Gastroesophageal sphincter (tissue), 4 donors: Measurements from ENCODE around the gene SH2B3. TPM values are rescaled to one million over a fixed set of nuclear protein-coding genes. Genes with fewer than 3 reads are reported as not detected.

Source experiments
- ATAC-seq: fragments of 150-250 bp; one replicate; pipeline ENCODE4 v1.9.1; 2016; ENCODE audit warnings: mild to moderate bottlenecking, moderate library complexity
- H3K27ac ChIP-seq, 4 donors: fragments of 200-600 bp; sonication (generic) in 3 of 4; 1 replicate in 3 of 4; 2 replicates in 1 of 4; pipeline ENCODE4 v1.5.1; 2016 to 2019
- H3K27me3 ChIP-seq: fragments of 200-600 bp; sonication (generic); one replicate; pipeline ENCODE4 v1.5.1; 2019
- H3K36me3 ChIP-seq, 2 donors: fragments of 200-600 bp; sonication (generic); one replicate each; pipeline ENCODE4 v1.5.1; 2019; ENCODE audit warnings: control low read depth in 1 of 2
- H3K4me1 ChIP-seq, 3 donors: fragments of 200-600 bp; sonication (generic); 1 replicate in 2 of 3; 2 replicates in 1 of 3; pipeline ENCODE4 v1.5.1; 2016 to 2019; ENCODE audit warnings: control low read depth in 2 of 3
- H3K4me3 ChIP-seq, 2 donors: fragments of 200-600 bp; sonication (generic); one replicate each; pipeline ENCODE4 v1.5.1; 2019; ENCODE audit warnings: mild to moderate bottlenecking in 1 of 2, moderate library complexity in 1 of 2
- H3K9me3 ChIP-seq, 3 donors: fragments of 200-600 bp; sonication (generic); one replicate each; pipeline ENCODE4 v1.5.1; 2017 to 2019; ENCODE audit warnings: control low read depth in 2 of 3
- EP300 ChIP-seq: sonication (generic); formaldehyde crosslinking; IDR thresholded peaks from one replicate; pipeline ENCODE4 v1.6.1; 2017; ENCODE audit warnings: antibody characterized with exemption, mild to moderate bottlenecking
- POLR2A ChIP-seq, 2 donors: fragments of 450-650 bp; IDR thresholded peaks; one replicate each; pipeline ENCODE4 v1.6.1; 2017; ENCODE audit warnings: antibody characterized with exemption in 2 of 2, mild to moderate bottlenecking in 2 of 2, moderate library complexity in 1 of 2
- POLR2AphosphoS5 ChIP-seq: sonication (generic); formaldehyde crosslinking; IDR thresholded peaks from one replicate; pipeline ENCODE4 v1.6.1; 2017; ENCODE audit warnings: antibody characterized with exemption
- WGBS, 2 donors: methylation state at CpG; one replicate each; pipeline ENCODE4 v1.1.5; 2018; ENCODE audit warnings: low coverage in 1 of 2; 5-methylcytosine and 5-hydroxymethylcytosine counted together
- total RNA-seq, 4 donors: library from RNA; depleted of rRNA; stranded (reverse); fragments of >200 nt; gene quantifications; one replicate each; pipeline ENCODE4 v1.1.0, GENCODE V29; 2016
- TF ChIP-seq, protein P1 (sequence below), 4 experiments: fragments of 200-600 bp in 2 of 4; fragments of 450-650 bp in 2 of 4; sonication (generic) in 1 of 4; IDR thresholded peaks; one replicate each; pipeline ENCODE4 v1.5.1; 2017 to 2019; ENCODE audit warnings: antibody characterized with exemption in 4 of 4, mild to moderate bottlenecking in 2 of 4, moderate library complexity in 2 of 4

SH2B3 gene
- total RNA-seq, 4 donors from 2014 or later: 17.0 to 33.1 (median 23.3) TPM

DNA sequence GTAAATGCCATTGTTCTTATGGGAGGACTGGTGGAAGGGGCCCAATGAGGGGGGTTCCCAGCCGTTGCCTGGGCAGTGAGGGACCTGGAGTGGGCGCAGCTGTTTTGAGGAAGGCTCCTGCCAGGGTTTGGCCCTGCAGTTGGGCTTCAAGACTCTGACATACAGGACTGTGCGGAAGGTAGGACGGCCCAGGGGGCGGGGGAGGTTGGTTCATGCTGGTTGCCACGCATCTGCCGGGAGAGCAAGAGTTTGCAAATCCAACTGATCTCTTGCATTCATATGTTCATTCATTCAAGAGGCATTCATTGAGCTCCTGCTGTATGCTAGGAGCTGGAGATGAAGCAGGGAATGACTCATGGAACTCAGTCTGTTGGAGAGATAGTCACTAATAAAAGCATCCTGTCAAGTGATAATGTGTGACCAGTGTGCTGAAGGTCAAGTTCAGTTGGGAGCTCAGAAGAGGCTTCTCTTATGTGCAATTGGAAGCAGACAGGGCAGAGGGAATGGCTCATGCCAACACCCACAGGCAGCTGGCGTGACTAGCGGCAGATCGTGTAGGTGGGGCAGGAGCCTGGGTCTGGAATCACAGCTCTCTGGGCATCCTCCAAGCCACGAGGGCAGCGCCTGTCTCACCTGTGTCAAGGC, 7.8 kb downstream of the SH2B3 start:
- Histone ChIP-seq H3K36me3 (peaks cover 0 to 18% of the 10 kb centered on the region in 2 donors), H3K27ac (peak overlapping the region in 1 of 4 donors; percentile 74), H3K4me1 (peaks cover 0 to 59% (median 37%) of the 10 kb centered on the region in 3 donors), H3K9me3 (no peaks in the 10 kb centered on the region), H3K27me3 (no peaks in the 10 kb centered on the region), H3K4me3 (no peak overlapping the region)
- no peak for ATAC-seq
- no peak for TF ChIP-seq POLR2AphosphoS5
- no peak for TF ChIP-seq POLR2A (IDR thresholded peaks at IDR 0.05)
- TF ChIP-seq EP300: no peak
- TF ChIP-seq, protein P1, sequence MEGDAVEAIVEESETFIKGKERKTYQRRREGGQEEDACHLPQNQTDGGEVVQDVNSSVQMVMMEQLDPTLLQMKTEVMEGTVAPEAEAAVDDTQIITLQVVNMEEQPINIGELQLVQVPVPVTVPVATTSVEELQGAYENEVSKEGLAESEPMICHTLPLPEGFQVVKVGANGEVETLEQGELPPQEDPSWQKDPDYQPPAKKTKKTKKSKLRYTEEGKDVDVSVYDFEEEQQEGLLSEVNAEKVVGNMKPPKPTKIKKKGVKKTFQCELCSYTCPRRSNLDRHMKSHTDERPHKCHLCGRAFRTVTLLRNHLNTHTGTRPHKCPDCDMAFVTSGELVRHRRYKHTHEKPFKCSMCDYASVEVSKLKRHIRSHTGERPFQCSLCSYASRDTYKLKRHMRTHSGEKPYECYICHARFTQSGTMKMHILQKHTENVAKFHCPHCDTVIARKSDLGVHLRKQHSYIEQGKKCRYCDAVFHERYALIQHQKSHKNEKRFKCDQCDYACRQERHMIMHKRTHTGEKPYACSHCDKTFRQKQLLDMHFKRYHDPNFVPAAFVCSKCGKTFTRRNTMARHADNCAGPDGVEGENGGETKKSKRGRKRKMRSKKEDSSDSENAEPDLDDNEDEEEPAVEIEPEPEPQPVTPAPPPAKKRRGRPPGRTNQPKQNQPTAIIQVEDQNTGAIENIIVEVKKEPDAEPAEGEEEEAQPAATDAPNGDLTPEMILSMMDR (IDR thresholded peaks at IDR 0.05): no peak
- 80% methylated on average over 8 of the region's 12 CpGs; no CpG with 5 or more reads in 1 of the 2 donors for WGBS, 2 donors

DNA sequence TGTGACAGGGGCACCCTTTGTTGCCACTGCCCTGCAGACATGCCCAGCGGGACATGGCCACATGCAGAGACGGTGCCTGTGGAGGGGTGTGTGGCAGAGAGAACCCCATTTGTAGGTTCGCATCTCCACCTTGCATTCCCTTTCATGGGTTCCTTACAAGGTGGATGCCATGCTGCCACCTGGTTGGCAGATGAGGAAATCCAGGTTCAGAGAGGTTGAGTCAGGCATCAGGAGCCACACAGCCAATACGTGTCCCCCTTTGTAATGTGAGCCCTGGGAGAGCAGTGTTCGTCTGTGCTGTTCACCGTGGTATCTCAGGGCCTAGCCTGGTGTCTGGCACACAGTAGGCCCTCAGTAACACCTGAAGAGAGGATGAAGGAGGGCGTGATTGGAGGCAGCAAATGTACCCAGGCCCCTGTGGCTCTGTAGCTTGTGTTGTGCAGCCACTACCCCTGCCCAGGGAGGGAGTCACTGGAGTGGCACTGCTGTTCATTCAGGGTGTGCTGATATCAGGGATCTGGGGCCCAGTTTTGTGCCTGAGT, 9.1 kb downstream of the SH2B3 start:
- Histone ChIP-seq H3K4me1 (peaks cover 0 to 47% (median 25%) of the 10 kb centered on the region in 3 donors), H3K27me3 (no peaks in the 10 kb centered on the region), H3K27ac (no peak overlapping the region), H3K4me3 (no peak overlapping the region), H3K36me3 (peaks cover 0 to 30% of the 10 kb centered on the region in 2 donors), H3K9me3 (no peaks in the 10 kb centered on the region)
- no peak for ATAC-seq
- TF ChIP-seq, protein P1 (IDR thresholded peaks at IDR 0.05): no peak
- TF ChIP-seq POLR2AphosphoS5: no peak
- no peak for TF ChIP-seq POLR2A (IDR thresholded peaks at IDR 0.05)
- TF ChIP-seq EP300: no peak
- WGBS, 2 donors: 80% methylated on average over 1 of the region's 7 CpGs; no CpG with 5 or more reads in 1 of the 2 donors

DNA sequence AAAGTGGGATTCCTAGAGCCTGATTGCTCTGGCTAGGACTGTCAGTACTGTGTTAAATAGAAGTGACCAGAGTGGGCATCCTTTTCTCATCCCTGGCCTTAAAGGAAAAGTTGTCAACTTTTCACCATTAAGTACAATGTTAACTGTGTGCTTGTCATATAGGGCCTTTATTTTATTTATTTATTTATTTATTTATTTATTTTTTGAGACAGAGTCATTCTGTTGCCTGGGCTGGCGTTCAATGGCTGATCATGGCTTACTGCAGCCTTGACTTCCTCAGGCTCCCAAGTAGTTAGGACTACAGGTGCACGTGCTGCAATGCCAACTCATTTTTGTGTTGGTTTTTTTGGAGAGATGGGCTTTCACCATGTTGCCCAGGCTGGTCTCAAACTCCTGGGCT, 11.6 kb downstream of the SH2B3 start:
- peaks cover 0 to 52% of the 10 kb centered on the region in 2 donors for H3K36me3 ChIP-seq
- no peak overlapping the region for H3K27ac ChIP-seq
- 94 to 100% methylated on average over 2 of the region's 2 CpGs for WGBS, 2 donors
- ATAC-seq: no peak
- TF ChIP-seq POLR2A (IDR thresholded peaks at IDR 0.05): no peak
- TF ChIP-seq POLR2AphosphoS5: no peak
- TF ChIP-seq EP300: no peak
- TF ChIP-seq, protein P1 (IDR thresholded peaks at IDR 0.05): no peak
- H3K4me1 ChIP-seq: peaks cover 0 to 22% (median 3%) of the 10 kb centered on the region in 3 donors
- no peaks in the 10 kb centered on the region for H3K9me3 ChIP-seq
- no peak overlapping the region for H3K4me3 ChIP-seq
- no peaks in the 10 kb centered on the region for H3K27me3 ChIP-seq

DNA sequence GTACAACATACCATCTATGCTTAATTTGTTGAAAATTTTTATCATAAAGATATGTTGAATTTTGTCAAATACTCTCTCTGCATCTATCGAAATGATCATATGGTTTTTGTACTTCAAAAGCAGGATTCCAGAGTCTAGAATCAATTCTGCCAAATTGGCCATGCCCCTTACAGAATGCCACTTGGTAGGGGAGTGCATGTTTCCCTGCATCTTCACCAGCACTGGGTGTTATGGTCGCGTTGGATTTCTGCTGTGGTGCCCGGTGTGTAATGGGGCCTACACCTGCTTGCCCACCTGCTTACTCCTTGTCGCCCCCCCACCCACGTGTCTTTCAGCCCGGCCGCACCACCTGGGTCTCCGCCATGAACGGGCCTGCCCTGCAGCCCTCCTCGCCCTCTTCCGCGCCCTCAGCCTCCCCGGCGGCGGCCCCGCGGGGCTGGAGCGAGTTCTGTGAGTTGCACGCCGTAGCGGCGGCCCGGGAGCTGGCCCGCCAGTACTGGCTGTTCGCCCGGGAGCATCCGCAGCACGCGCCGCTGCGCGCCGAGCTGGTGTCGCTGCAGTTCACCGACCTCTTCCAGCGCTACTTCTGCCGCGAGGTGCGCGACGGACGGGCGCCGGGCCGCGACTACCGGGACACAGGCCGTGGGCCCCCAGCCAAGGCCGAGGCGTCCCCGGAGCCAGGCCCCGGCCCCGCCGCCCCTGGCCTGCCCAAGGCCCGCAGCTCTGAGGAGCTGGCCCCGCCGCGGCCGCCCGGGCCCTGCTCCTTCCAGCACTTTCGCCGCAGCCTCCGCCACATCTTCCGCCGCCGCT, 12.3 kb downstream of the SH2B3 start:
- no peak overlapping the region for H3K4me3 ChIP-seq
- TF ChIP-seq, protein P1 (IDR thresholded peaks at IDR 0.05): no peak
- peaks cover 0 to 52% of the 10 kb centered on the region in 2 donors for H3K36me3 ChIP-seq
- H3K9me3 ChIP-seq: no peaks in the 10 kb centered on the region
- H3K27me3 ChIP-seq: no peaks in the 10 kb centered on the region
- 96 to 100% methylated on average over 1 to 10 of the region's 67 CpGs for WGBS, 2 donors
- peaks cover 0 to 15% (median 0%) of the 10 kb centered on the region in 3 donors for H3K4me1 ChIP-seq
- ATAC-seq: no peak
- H3K27ac ChIP-seq: no peak overlapping the region
